OCI-LY1 (cell line): ENCODE data around the gene TTC1.
A peak's percentile ranks its signal among the peaks of the same experiment; 100 is the strongest.

ENCODE experiments used
- H2AFZ ChIP-seq: fragments of 200-600 bp; sonication (generic), shearing (Covaris generic); 2 replicates; pipeline ENCODE4 v1.6.0; 2014; ENCODE audit warnings: antibody characterized with exemption, mild to moderate bottlenecking, low read length
- H3F3A ChIP-seq: fragments of 200-600 bp; sonication (generic), shearing (Covaris generic); 2 replicates; pipeline ENCODE4 v1.6.0; 2014; ENCODE audit warnings: mild to moderate bottlenecking, antibody characterized with exemption, low read length, moderate library complexity; ENCODE audit not compliant: insufficient read depth
- H3K27ac ChIP-seq: fragments of 200-600 bp; sonication (generic); 2 replicates; pipeline ENCODE4 v1.5.1; 2014; ENCODE audit warnings: low read length, mixed run types, mild to moderate bottlenecking, low read depth; ENCODE audit not compliant: poor library complexity, severe bottlenecking
- H3K27me3 ChIP-seq: fragments of 200-600 bp; sonication (generic); 2 replicates; pipeline ENCODE4 v1.6.0; 2014; ENCODE audit warnings: antibody characterized with exemption, mild to moderate bottlenecking, low read length, moderate library complexity; ENCODE audit not compliant: insufficient read depth
- H3K36me3 ChIP-seq: fragments of 200-600 bp; sonication (generic); 2 replicates; pipeline ENCODE4 v1.6.1; 2014; ENCODE audit warnings: mild to moderate bottlenecking, antibody characterized with exemption, low read length, moderate library complexity, mixed read lengths; ENCODE audit not compliant: insufficient read depth
- H3K4me1 ChIP-seq: fragments of 200-600 bp; sonication (generic); 2 replicates; pipeline ENCODE4 v1.5.1; 2014; ENCODE audit warnings: mild to moderate bottlenecking, low read length, moderate library complexity; ENCODE audit not compliant: insufficient read depth, severe bottlenecking
- H3K4me2 ChIP-seq: fragments of 200-600 bp; sonication (generic), shearing (Covaris generic); 2 replicates; pipeline ENCODE4 v1.6.1; 2014; ENCODE audit warnings: low read length
- H3K4me3 ChIP-seq: fragments of 200-600 bp; sonication (generic); 2 replicates; pipeline ENCODE4 v1.5.1; 2014; ENCODE audit warnings: low read length, low read depth, mild to moderate bottlenecking, mixed read lengths; ENCODE audit not compliant: poor library complexity, severe bottlenecking
- H3K79me2 ChIP-seq: fragments of 200-600 bp; shearing (Covaris generic); 2 replicates; pipeline ENCODE4 v1.6.1; 2016; ENCODE audit warnings: mixed run types, low read length, mixed read lengths; ENCODE audit not compliant: insufficient read depth
- H3K9ac ChIP-seq: fragments of 200-600 bp; sonication (generic), shearing (Covaris generic); 2 replicates; pipeline ENCODE4 v1.6.1; 2014; ENCODE audit warnings: mild to moderate bottlenecking, low read length, mixed read lengths
- H3K9me2 ChIP-seq: fragments of 200-600 bp; sonication (generic), shearing (Covaris generic); 2 replicates; pipeline ENCODE4 v1.6.1; 2014; ENCODE audit warnings: low read depth, mild to moderate bottlenecking, low read length, mixed read lengths
- H3K9me3 ChIP-seq: fragments of 200-600 bp; shearing (Covaris generic); 2 replicates; pipeline ENCODE4 v1.6.1; 2014; ENCODE audit warnings: low read length, mixed read lengths
- H4K20me1 ChIP-seq: fragments of 200-600 bp; sonication (generic), shearing (Covaris generic); 2 replicates; pipeline ENCODE4 v1.6.0; 2016; ENCODE audit warnings: mild to moderate bottlenecking, low read length; ENCODE audit not compliant: insufficient read depth
- CTCF ChIP-seq: fragments of 200-600 bp; sonication (generic), shearing (Covaris generic); IDR thresholded peaks from 2 replicates; pipeline ENCODE4 v1.5.1; 2017; ENCODE audit warnings: mild to moderate bottlenecking, antibody characterized with exemption, low read length, moderate library complexity, mixed read lengths
- EZH2 ChIP-seq: fragments of 200-600 bp; sonication (generic), shearing (Covaris generic); IDR thresholded peaks from 2 replicates; pipeline ENCODE4 v1.8.0; 2017; ENCODE audit warnings: borderline replicate concordance, mixed run types, mild to moderate bottlenecking, antibody characterized with exemption, low read length, moderate library complexity, mixed read lengths

The TTC1 gene

GRCh38 chr5:159978358-159978757 lies 30.6 kb upstream of the TTC1 start:
- TF ChIP-seq EZH2 = no peak
- no peak for TF ChIP-seq CTCF
- H3F3A ChIP-seq = no peaks in the 10 kb centered on the region
- H3K4me1 ChIP-seq = no peaks in the 10 kb centered on the region
- H3K79me2 ChIP-seq = no peaks in the 10 kb centered on the region
- H3K36me3 ChIP-seq = no peaks in the 10 kb centered on the region
- H3K27me3 ChIP-seq = no peaks in the 10 kb centered on the region
- no peak overlapping the region for H3K4me3 ChIP-seq
- no peaks in the 10 kb centered on the region for H3K9me3 ChIP-seq
- H3K9ac ChIP-seq = no peak overlapping the region
- H3K27ac ChIP-seq = no peak overlapping the region
- H3K9me2 ChIP-seq = no peaks in the 10 kb centered on the region
- no peak overlapping the region for H3K4me2 ChIP-seq
- no peak overlapping the region for H2AFZ ChIP-seq
- H4K20me1 ChIP-seq = no peaks in the 10 kb centered on the region

- H3K27me3 ChIP-seq = no peaks in the 10 kb centered on the region
- no peak overlapping the region for H3K4me3 ChIP-seq
- no peak overlapping the region for H3K4me2 ChIP-seq
- H3K36me3 ChIP-seq = no peaks in the 10 kb centered on the region
- H3K9ac ChIP-seq = no peak overlapping the region
- no peaks in the 10 kb centered on the region for H3K79me2 ChIP-seq
- H3K9me2 ChIP-seq = no peaks in the 10 kb centered on the region
- H3F3A ChIP-seq = no peaks in the 10 kb centered on the region
- H2AFZ ChIP-seq = no peak overlapping the region
- no peaks in the 10 kb centered on the region for H3K9me3 ChIP-seq
- no peak overlapping the region for H3K27ac ChIP-seq
- TF ChIP-seq EZH2 (no peak), CTCF (no peak)
- H3K4me1 ChIP-seq = peaks cover 10% of the 10 kb centered on the region
- no peaks in the 10 kb centered on the region for H4K20me1 ChIP-seq
Observed at GRCh38 chr5:159982421-159983173, 26.3 kb upstream of the TTC1 start.

GRCh38 chr5:159987031-159987674 lies 21.8 kb upstream of the TTC1 start:
- Histone ChIP-seq H3K4me3 (peak overlapping the region; percentile 48), H3K4me2 (peak overlapping the region; percentile 66), H2AFZ (no peak overlapping the region), H3K36me3 (no peaks in the 10 kb centered on the region), H4K20me1 (no peaks in the 10 kb centered on the region), H3F3A (no peaks in the 10 kb centered on the region), H3K27ac (no peak overlapping the region), H3K9me2 (no peaks in the 10 kb centered on the region), H3K79me2 (no peaks in the 10 kb centered on the region), H3K27me3 (no peaks in the 10 kb centered on the region; the same call in 1 of the 2 replicates), H3K4me1 (peaks cover 12% of the 10 kb centered on the region), H3K9me3 (no peaks in the 10 kb centered on the region), H3K9ac (no peak overlapping the region; the same call in 1 of the 2 replicates)
- TF ChIP-seq EZH2 = no peak
- TF ChIP-seq CTCF = peak; percentile 81
